GM18861 (cell line): ENCODE results near the gene TEC.

Experiments
- ATAC-seq: cut with Tn5 transposase; IDR thresholded peaks from one replicate; pipeline ENCODE4 v1.9.1; 2021; ENCODE audit not compliant: unreplicated experiment

The TEC gene

GRCh38 chr4:48127682-48128404 lies 141.8 kb downstream of the TEC start:
- ATAC-seq = peak; percentile 91

GRCh38 chr4:48127231-48127630 lies 142.4 kb downstream of the TEC start:
- ATAC-seq = no peak

GRCh38 chr4:48126621-48127020 lies 143.0 kb downstream of the TEC start:
- no peak for ATAC-seq

GRCh38 chr4:48124870-48125269 lies 144.8 kb downstream of the TEC start:
- ATAC-seq = no peak

GRCh38 chr4:48122756-48123155 lies 146.9 kb downstream of the TEC start:
- ATAC-seq = no peak

- ATAC-seq = no peak
Observed at GRCh38 chr4:48121180-48121579, 148.5 kb downstream of the TEC start.

- no peak for ATAC-seq
Observed at GRCh38 chr4:48120132-48120531, 149.5 kb downstream of the TEC start.

GRCh38 chr4:48119646-48120045 lies 150.0 kb downstream of the TEC start:
- ATAC-seq = no peak

GRCh38 chr4:48118081-48118480 lies 151.6 kb downstream of the TEC start:
- ATAC-seq = no peak

- ATAC-seq = no peak
Observed at GRCh38 chr4:48116582-48116981, 153.1 kb downstream of the TEC start.

GRCh38 chr4:48114412-48114811 lies 155.2 kb downstream of the TEC start:
- no peak for ATAC-seq

- no peak for ATAC-seq
Observed at GRCh38 chr4:48112017-48112667, 157.5 kb downstream of the TEC start.

GRCh38 chr4:48110452-48110978 lies 159.1 kb downstream of the TEC start:
- no peak for ATAC-seq

- peak; percentile 79 for ATAC-seq
Observed at GRCh38 chr4:48109413-48110263, 160.0 kb downstream of the TEC start.

- ATAC-seq = no peak
Observed at GRCh38 chr4:48108309-48109073, 161.1 kb downstream of the TEC start.

GRCh38 chr4:48105230-48105629 lies 164.4 kb downstream of the TEC start:
- ATAC-seq = no peak

GRCh38 chr4:48103483-48104139 lies 166.0 kb downstream of the TEC start:
- peak; percentile 91 for ATAC-seq

- ATAC-seq = no peak
Observed at GRCh38 chr4:48102303-48102702, 167.3 kb downstream of the TEC start.

- no peak for ATAC-seq
Observed at GRCh38 chr4:48100256-48100655, 169.4 kb downstream of the TEC start.

- ATAC-seq = no peak
Observed at GRCh38 chr4:48095441-48095840, 174.2 kb downstream of the TEC start.
